Astrocyte of the hippocampus (primary cell): ENCODE results near the gene GDF10.

Source experiments
- DNase-seq: peaks from one replicate; pipeline ENCODE4 v3.0.0; 2011; ENCODE audit warnings: low read depth, low spot score

Gene GDF10

GRCh38 chr10:47351899-47352815 lies 52.2 kb downstream of the GDF10 start:
- no peak for DNase-seq

DNA sequence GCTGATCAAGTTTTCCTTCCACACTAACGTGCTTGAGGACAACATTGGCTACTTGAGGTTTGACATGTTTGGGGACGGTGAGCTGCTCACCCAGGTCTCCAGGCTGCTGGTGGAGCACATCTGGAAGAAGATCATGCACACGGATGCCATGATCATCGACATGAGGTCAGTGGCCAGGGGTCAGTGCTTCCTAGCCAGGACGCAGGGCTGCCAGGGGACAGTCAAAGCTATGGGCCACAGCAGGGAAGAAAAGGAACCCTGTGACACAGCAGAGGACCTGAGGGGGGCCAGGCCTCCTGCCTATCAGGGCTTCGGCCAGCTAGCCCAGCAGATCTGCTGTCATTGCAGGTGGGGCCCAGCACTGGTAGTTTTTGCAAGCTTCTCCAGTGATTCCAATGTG lies 53.4 kb downstream of the GDF10 start:
- no peak for DNase-seq

DNA sequence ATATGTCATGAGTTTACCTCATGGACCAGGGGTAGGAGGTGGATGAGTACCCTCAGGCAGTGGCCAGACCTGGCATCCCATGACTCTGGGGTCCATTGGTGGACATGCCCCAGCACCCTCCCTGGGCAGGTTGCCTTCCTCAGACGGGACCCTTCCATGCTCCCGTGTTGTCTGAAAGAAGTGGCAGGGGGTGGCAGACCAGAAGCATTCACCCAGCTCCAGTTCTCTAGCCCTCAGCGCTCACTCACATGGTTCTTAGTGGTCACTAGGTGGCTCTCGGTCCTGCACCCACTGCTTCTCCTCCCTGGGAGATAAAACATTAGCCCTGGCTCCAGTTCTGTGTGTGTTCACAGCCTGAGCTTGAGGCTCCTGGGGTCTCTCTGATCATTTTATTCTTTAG lies 54.2 kb downstream of the GDF10 start:
- peak; percentile 29 for DNase-seq

DNA sequence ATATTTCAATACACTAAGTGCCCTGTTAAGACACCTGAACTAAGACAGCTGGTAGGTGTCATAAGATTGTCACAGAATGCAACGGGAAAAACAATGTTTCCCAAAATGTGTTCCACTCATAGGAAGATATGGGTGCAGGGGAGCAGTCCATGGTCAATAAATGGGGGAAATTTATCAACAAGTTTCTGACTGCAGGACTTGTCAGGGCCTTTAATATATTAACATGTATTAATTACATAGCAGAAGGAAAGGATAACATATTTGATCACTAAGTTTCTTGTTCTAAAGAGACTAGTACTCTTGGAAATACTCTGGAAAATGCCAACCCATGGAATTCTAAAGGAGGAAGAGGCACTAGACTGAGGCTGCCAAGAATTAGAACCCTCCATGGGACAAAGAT lies 54.9 kb downstream of the GDF10 start:
- no peak for DNase-seq

- DNase-seq, result no peak
Measured at GRCh38 chr10:47356708-47357107, 56.7 kb downstream of the GDF10 start.

DNA sequence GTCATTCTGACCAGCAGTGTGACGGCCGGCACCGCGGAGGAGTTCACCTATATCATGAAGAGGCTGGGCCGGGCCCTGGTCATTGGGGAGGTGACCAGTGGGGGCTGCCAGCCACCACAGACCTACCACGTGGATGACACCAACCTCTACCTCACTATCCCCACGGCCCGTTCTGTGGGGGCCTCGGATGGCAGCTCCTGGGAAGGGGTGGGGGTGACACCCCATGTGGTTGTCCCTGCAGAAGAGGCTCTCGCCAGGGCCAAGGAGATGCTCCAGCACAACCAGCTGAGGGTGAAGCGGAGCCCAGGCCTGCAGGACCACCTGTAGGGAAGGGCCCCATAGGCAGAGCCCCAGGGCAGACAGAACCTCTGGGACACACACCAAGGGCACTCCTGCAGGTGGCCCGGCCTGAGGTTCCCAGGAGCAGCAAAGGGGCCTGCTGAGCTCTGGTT lies 57.2 kb downstream of the GDF10 start:
- DNase-seq, result no peak

DNA sequence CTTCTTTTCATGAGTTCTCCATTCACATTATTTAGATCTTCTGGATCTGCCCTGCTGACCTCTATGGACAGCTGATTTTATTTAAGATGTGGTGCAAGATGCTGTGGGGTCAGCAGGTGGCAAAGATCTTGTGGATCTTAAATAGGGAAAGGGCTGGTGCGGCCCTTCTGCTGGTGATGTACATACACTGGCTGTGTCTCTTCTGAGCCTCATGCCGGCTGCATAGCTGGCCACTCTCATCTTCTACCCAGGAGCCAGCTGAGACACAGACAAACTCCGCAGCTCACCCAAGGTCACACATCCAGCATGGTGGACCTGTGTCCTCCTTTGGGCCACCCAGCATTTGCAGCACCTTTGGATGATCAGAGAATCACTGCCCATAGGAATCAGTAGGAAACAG lies 57.9 kb downstream of the GDF10 start:
- DNase-seq, result no peak

DNA sequence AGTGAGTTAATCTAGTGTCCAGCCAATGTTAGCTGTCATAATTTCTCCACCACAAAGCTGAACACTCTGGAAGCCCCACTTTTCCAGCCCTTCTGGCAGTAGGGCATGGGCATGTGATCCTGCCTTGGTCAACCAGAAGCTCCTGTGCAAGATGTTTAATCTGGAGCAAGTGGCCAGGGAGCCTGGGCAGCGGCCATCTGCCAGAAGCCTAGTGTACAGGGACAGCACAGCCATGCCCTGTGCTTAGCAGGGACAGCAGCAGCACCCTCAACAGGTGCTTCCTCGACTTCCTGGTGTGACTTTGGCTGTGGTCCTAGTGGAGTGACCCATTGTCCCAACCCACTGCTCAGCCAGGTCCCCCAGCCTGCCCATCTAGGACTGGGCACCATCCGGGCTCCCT lies 58.5 kb downstream of the GDF10 start:
- DNase-seq, result no peak

DNA sequence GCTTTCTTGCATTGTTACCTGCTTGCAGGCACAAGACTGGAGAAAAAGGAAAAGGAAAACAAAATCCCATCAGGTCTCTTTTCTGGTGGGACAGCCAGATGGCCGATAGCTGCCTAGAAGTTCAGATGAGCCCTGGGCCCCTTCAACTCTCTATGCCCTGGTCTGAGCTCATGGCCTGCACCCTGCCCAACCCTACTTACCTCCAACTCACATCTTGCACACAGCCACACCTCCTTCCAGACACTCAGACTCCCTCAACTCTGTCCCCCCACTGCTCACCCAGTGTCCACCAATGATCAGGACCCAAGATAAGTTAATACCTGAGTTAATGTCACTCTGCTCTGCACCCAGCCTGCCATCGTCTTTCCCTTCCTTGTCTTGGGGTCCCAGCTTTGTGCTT lies 59.1 kb downstream of the GDF10 start:
- no peak for DNase-seq

GRCh38 chr10:47359626-47360418 lies 59.8 kb downstream of the GDF10 start:
- no peak for DNase-seq

DNA sequence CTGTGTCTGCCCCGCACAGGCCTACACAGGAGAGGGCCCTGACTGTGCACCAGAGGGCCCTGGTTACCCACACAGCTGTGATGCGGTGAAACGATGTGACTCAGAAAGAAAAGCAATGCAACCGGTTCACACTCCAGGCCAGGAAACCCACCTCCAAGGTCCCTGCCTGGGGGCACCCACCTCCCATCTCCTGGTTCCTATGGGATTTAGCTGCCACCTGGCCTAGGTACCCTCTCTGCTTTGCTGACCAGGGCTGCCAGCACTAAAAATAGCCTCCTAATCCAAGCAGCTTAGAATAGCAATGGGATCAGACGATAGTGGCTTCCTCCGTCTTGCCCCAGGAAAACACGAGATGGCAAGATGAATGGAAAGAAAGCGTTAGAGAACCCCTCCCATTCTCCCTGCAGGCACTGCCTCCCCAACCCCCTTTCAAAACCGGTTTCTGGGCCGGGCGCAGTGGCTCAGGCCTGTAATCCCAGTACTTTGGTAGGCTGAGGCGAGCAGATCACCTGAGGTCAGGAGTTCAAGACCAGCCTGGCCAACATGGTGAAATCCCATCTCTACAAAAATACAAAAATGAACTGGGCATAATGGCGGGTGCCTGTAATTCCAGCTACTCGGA lies 60.5 kb downstream of the GDF10 start:
- no peak for DNase-seq

DNA sequence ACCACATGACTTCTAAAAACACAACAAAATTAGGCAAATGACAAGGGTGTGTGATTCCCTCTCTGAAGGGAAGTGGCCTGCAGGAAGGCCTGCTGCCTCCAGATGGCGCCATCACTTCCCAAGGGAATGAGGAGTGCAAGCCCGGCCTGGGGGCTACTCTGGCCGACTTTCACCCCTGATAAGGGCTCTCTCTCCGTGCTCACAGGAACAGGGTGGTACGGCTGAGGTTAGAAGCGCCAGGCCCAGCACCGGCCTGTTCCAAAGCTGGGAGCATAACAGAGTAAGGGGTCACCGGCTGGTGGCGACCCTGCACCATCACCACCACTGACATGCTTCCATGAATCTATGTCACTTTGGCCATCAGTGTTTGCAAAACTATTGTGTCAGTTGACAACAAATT lies 61.3 kb downstream of the GDF10 start:
- peak; percentile 52 for DNase-seq

DNA sequence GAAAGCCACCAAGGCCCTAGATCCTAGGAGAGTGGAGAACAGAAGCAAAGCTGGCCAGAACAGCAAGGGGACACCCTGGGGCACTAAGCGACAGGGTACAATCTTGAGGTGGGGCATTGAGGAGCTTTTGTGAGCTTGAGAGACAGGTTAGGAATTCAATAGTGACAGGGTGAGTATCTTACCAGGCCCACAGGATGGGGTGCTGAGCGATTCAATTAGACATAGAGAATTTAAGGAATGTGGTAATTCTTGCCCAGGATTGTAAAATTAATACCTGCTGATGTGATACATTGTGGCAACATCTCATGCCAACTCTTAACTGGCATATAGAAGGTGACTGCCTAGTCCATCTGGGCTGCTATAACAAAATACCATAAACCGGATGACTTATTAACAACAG lies 62.2 kb downstream of the GDF10 start:
- DNase-seq, result no peak
